ENCODE data around the gene PHF19.

Gene PHF19

DNA sequence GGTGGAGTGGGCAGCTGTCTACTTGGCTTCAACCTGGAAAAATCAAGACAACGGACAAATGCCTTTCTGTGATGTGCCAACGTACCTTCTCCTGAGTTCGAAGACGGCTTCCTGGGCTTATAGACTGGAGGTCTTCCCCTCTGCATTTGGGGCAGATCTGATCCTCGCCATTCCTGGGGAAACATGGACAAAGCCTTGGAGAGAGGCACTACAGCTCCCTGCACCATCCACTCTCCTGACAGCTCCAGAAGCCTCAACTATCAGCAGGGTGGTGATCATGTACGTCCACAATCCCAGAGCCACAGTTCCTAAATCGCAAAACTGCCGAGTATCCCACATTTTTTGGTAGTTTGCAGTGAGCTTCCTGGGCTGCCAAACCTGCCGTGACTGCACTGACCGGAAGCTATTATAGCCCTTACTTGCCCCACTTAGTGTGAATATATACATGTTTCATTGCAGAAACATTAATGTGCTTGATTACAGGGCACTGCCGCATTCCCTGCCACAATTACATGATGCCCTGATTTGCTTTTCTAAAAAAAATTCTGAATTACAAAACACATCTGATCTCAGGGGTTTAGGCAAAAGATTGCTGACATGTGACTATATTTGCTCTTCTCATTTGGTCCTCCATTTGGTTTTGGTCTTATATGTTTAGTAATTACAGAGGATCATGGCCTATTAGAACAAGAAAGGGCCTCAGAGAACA, 46.8 kb upstream of the PHF19 start:
- Histone ChIP-seq H2BK12ac (ENCODE audit: low read length) (no peak overlapping the region), H3K9me3 (ENCODE audit: insufficient read depth, low read depth, low read length) (no peaks in the 10 kb centered on the region), H3K79me2 (ENCODE audit: control insufficient read depth, insufficient read depth, low read length, poor library complexity) (no peaks in the 10 kb centered on the region), H3K4me2 (ENCODE audit: low read length) (no peak overlapping the region), H2AFZ (ENCODE audit: insufficient read depth, low read length, poor library complexity) (no peak overlapping the region), H3K27ac (ENCODE audit: low read depth, low read length) (no peak overlapping the region), H3K79me1 (ENCODE audit: low read length) (peaks cover 3% of the 10 kb centered on the region), H2BK120ac (ENCODE audit: insufficient read depth, low read length, poor library complexity) (no peak overlapping the region), H3K27me3 (ENCODE audit: insufficient read depth, low read length) (peaks cover 4% of the 10 kb centered on the region), H3K36me3 (ENCODE audit: control insufficient read depth in 1 of 2, insufficient read depth in 2 of 2, low read length in 2 of 2) (no peaks in the 10 kb centered on the region), H3K14ac (ENCODE audit: low read length) (no peak overlapping the region), H4K12ac (ENCODE audit: low read depth, low read length) (no peak overlapping the region), H3K18ac (ENCODE audit: low read length) (no peak overlapping the region), H4K91ac (ENCODE audit: low read depth, low read length) (no peak overlapping the region), H2AK5ac (ENCODE audit: low read length) (no peak overlapping the region), H3K4me1 (ENCODE audit: control insufficient read depth in 1 of 2, insufficient read depth in 2 of 2, low read length in 2 of 2) (peaks cover 10 to 17% of the 10 kb centered on the region in 2 experiments), H3K4ac (ENCODE audit: low read depth, low read length) (no peak overlapping the region), H3K4me3 (ENCODE audit: low read depth, low read length) (no peak overlapping the region), H2BK5ac (ENCODE audit: low read depth, low read length, poor library complexity) (no peak overlapping the region), H3K9ac (ENCODE audit: low read length) (no peak overlapping the region), H3K23ac (ENCODE audit: low read length) (no peak overlapping the region), H4K8ac (ENCODE audit: low read depth, low read length) (no peak overlapping the region)
- WGBS (ENCODE audit: extremely low coverage, insufficient coverage, insufficient read length): no CpG with 5 or more reads among the region's 11 CpGs
- no peak for DNase-seq

- Histone ChIP-seq H3K9me3 (ENCODE audit: insufficient read depth, low read depth, low read length) (no peaks in the 10 kb centered on the region), H3K4me2 (ENCODE audit: low read length) (no peak overlapping the region), H2BK5ac (ENCODE audit: low read depth, low read length, poor library complexity) (no peak overlapping the region), H3K9ac (ENCODE audit: low read length) (no peak overlapping the region), H3K27me3 (ENCODE audit: insufficient read depth, low read length) (no peaks in the 10 kb centered on the region), H3K4me1 (ENCODE audit: control insufficient read depth in 1 of 2, insufficient read depth in 2 of 2, low read length in 2 of 2) (peaks cover 14 to 16% of the 10 kb centered on the region in 2 experiments), H4K8ac (ENCODE audit: low read depth, low read length) (no peak overlapping the region), H3K18ac (ENCODE audit: low read length) (no peak overlapping the region), H4K12ac (ENCODE audit: low read depth, low read length) (no peak overlapping the region), H3K27ac (ENCODE audit: low read depth, low read length) (no peak overlapping the region), H2BK12ac (ENCODE audit: low read length) (no peak overlapping the region), H3K23ac (ENCODE audit: low read length) (no peak overlapping the region), H3K36me3 (ENCODE audit: control insufficient read depth in 1 of 2, insufficient read depth in 2 of 2, low read length in 2 of 2) (no peaks in the 10 kb centered on the region), H3K14ac (ENCODE audit: low read length) (no peak overlapping the region), H2AK5ac (ENCODE audit: low read length) (no peak overlapping the region), H3K79me2 (ENCODE audit: control insufficient read depth, insufficient read depth, low read length, poor library complexity) (no peaks in the 10 kb centered on the region), H3K79me1 (ENCODE audit: low read length) (no peaks in the 10 kb centered on the region), H2AFZ (ENCODE audit: insufficient read depth, low read length, poor library complexity) (no peak overlapping the region), H3K4me3 (ENCODE audit: low read depth, low read length) (no peak overlapping the region), H4K91ac (ENCODE audit: low read depth, low read length) (no peak overlapping the region), H2BK120ac (ENCODE audit: insufficient read depth, low read length, poor library complexity) (no peak overlapping the region), H3K4ac (ENCODE audit: low read depth, low read length) (no peak overlapping the region)
- DNase-seq: no peak
- whole genome bisulfite sequencing (ENCODE audit: extremely low coverage, insufficient coverage, insufficient read length): no CpG with 5 or more reads among the region's 7 CpGs
These were observed 45.6 kb upstream of the PHF19 start for GRCh38 chr9:120922404-120923195.

DNA sequence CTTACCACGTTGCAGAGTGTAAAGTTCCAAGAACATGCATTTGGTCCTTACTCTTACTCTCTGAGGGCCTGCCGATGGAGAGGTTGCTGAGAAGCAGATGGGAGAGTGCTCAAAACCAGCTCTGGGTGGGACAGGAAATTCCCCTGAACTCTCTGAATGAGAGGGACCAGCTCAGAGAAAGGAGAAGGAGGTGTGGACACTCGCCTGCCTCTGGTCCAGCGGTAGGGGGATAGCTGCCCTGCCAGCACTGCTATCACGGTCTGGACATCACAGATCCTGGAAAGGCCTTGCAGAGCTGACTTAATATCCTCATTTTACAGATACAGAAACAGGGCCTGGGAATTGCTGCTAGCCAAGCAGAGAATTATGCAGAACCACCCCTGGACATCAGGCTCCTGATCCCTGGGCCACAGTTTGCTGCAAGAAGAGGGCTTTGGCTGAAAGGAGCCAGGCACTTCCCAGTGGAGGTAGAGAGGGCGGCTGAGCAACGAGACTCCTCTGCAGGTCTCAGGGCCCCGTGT, 44.7 kb upstream of the PHF19 start:
- Histone ChIP-seq H3K18ac (ENCODE audit: low read length) (no peak overlapping the region), H3K4me2 (ENCODE audit: low read length) (no peak overlapping the region), H3K27ac (ENCODE audit: low read depth, low read length) (no peak overlapping the region), H3K9me3 (ENCODE audit: insufficient read depth, low read depth, low read length) (peaks cover 1% of the 10 kb centered on the region), H3K36me3 (ENCODE audit: control insufficient read depth in 1 of 2, insufficient read depth in 2 of 2, low read length in 2 of 2) (no peaks in the 10 kb centered on the region), H2BK120ac (ENCODE audit: insufficient read depth, low read length, poor library complexity) (no peak overlapping the region), H3K23ac (ENCODE audit: low read length) (no peak overlapping the region), H3K9ac (ENCODE audit: low read length) (no peak overlapping the region), H2AK5ac (ENCODE audit: low read length) (no peak overlapping the region), H3K79me1 (ENCODE audit: low read length) (no peaks in the 10 kb centered on the region), H3K27me3 (ENCODE audit: insufficient read depth, low read length) (no peaks in the 10 kb centered on the region), H2BK5ac (ENCODE audit: low read depth, low read length, poor library complexity) (no peak overlapping the region), H4K91ac (ENCODE audit: low read depth, low read length) (no peak overlapping the region), H3K4ac (ENCODE audit: low read depth, low read length) (no peak overlapping the region), H3K4me3 (ENCODE audit: low read depth, low read length) (no peak overlapping the region), H3K79me2 (ENCODE audit: control insufficient read depth, insufficient read depth, low read length, poor library complexity) (no peaks in the 10 kb centered on the region), H3K14ac (ENCODE audit: low read length) (no peak overlapping the region), H4K8ac (ENCODE audit: low read depth, low read length) (no peak overlapping the region), H2AFZ (ENCODE audit: insufficient read depth, low read length, poor library complexity) (no peak overlapping the region), H4K12ac (ENCODE audit: low read depth, low read length) (no peak overlapping the region), H3K4me1 (ENCODE audit: control insufficient read depth in 1 of 2, insufficient read depth in 2 of 2, low read length in 2 of 2) (peaks cover 14 to 16% of the 10 kb centered on the region in 2 experiments), H2BK12ac (ENCODE audit: low read length) (no peak overlapping the region)
- WGBS (ENCODE audit: extremely low coverage, insufficient coverage, insufficient read length): no CpG with 5 or more reads among the region's 8 CpGs
- no peak for DNase-seq

DNA sequence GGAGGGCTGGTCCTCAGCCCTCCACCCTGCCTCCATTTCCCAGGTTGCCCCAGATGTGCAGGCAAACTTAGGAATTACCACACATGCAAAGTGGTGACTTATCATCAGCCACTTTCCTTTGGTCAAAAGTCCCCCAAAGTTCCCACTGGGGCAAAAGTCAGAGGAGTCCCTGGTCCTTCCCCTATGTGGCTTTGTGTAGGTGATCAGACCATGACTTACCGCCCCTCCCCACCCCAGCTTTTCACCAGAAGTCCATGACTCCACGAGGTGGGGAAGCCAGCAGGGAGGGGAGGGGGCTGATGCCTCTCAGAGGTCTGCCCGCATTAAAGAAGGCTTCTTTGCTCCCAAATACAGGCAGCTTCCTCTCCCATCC, 43.8 kb upstream of the PHF19 start:
- no peak overlapping the region for H2BK120ac ChIP-seq (ENCODE audit: insufficient read depth, low read length, poor library complexity)
- H4K91ac ChIP-seq (ENCODE audit: low read depth, low read length): no peak overlapping the region
- H2AK5ac ChIP-seq (ENCODE audit: low read length): no peak overlapping the region
- no peak overlapping the region for H4K12ac ChIP-seq (ENCODE audit: low read depth, low read length)
- H3K23ac ChIP-seq (ENCODE audit: low read length): no peak overlapping the region
- no peak overlapping the region for H2BK12ac ChIP-seq (ENCODE audit: low read length)
- peaks cover 14 to 16% of the 10 kb centered on the region in 2 experiments for H3K4me1 ChIP-seq (ENCODE audit: control insufficient read depth in 1 of 2, insufficient read depth in 2 of 2, low read length in 2 of 2)
- no peak overlapping the region for H2BK5ac ChIP-seq (ENCODE audit: low read depth, low read length, poor library complexity)
- H3K27ac ChIP-seq (ENCODE audit: low read depth, low read length): no peak overlapping the region
- no peak overlapping the region for H3K4me2 ChIP-seq (ENCODE audit: low read length)
- H3K4me3 ChIP-seq (ENCODE audit: low read depth, low read length): no peak overlapping the region
- H2AFZ ChIP-seq (ENCODE audit: insufficient read depth, low read length, poor library complexity): no peak overlapping the region
- H3K18ac ChIP-seq (ENCODE audit: low read length): no peak overlapping the region
- H3K79me1 ChIP-seq (ENCODE audit: low read length): no peaks in the 10 kb centered on the region
- peaks cover 1% of the 10 kb centered on the region for H3K9me3 ChIP-seq (ENCODE audit: insufficient read depth, low read depth, low read length)
- H3K9ac ChIP-seq (ENCODE audit: low read length): no peak overlapping the region
- H3K79me2 ChIP-seq (ENCODE audit: control insufficient read depth, insufficient read depth, low read length, poor library complexity): no peaks in the 10 kb centered on the region
- no peak for DNase-seq
- no peaks in the 10 kb centered on the region for H3K27me3 ChIP-seq (ENCODE audit: insufficient read depth, low read length)
- H4K8ac ChIP-seq (ENCODE audit: low read depth, low read length): no peak overlapping the region
- WGBS (ENCODE audit: extremely low coverage, insufficient coverage, insufficient read length): no CpG with 5 or more reads among the region's 3 CpGs
- no peak overlapping the region for H3K14ac ChIP-seq (ENCODE audit: low read length)
- H3K4ac ChIP-seq (ENCODE audit: low read depth, low read length): no peak overlapping the region
- no peaks in the 10 kb centered on the region for H3K36me3 ChIP-seq (ENCODE audit: control insufficient read depth in 1 of 2, insufficient read depth in 2 of 2, low read length in 2 of 2)

All from trophoblast cell (in vitro differentiated cells and primary cell).